Activated naive CD4-positive, alpha-beta T cell treated with anti-CD3 and anti-CD28 coated beads for 36 hours (primary cell): ENCODE data around the gene CCNDBP1. TPM values are rescaled to one million over a fixed set of nuclear protein-coding genes. Genes with fewer than 3 reads are reported as not detected.
A peak's percentile ranks its signal among the peaks of the same experiment; 100 is the strongest.
"Not testable (repeated sequence)": the region's sequence is repeated elsewhere in the genome, so short reads cannot be mapped to it uniquely, and the experiment has no call there.

Experiments
- CTCF ChIA-PET: fragments of 350-600 bp; sonication (Branson Sonifier 250); formaldehyde crosslinking; loops from one replicate; lab custom pipeline; 2021; ENCODE audit warnings: antibody characterized with exemption; lab: Charles Lee
- DNase-seq: peaks from one replicate; pipeline ENCODE4 v3.0.0-alpha.2; 2020
- H3K27ac Mint-ChIP-seq: one replicate; pipeline ENCODE4 v1.8.0; 2021; ENCODE audit warnings: mild to moderate bottlenecking, mixed read lengths
- H3K27me3 Mint-ChIP-seq: one replicate; pipeline ENCODE4 v1.8.0; 2021; ENCODE audit warnings: low read depth, mixed read lengths
- H3K36me3 Mint-ChIP-seq: one replicate; pipeline ENCODE4 v1.8.0; 2021; ENCODE audit warnings: low read depth, mixed read lengths
- H3K4me1 Mint-ChIP-seq: one replicate; pipeline ENCODE4 v1.8.0; 2021; ENCODE audit warnings: low read depth, mixed read lengths
- H3K4me3 Mint-ChIP-seq: one replicate; pipeline ENCODE4 v1.8.0; 2021; ENCODE audit warnings: mild to moderate bottlenecking, moderate library complexity, mixed read lengths
- H3K9me3 Mint-ChIP-seq: one replicate; pipeline ENCODE4 v1.8.0; 2021; ENCODE audit warnings: mixed read lengths
- intact Hi-C: fragments of 100-400 bp; cut with micrococcal nuclease; formaldehyde crosslinking; loops from one replicate; pipeline ENCODE4 v1.15.1; 2023
- total RNA-seq, 2 experiments: library from RNA; stranded (reverse); gene quantifications; one replicate each; pipeline ENCODE4 v1.2.3, GENCODE V29; 2021

Gene CCNDBP1
- total RNA-seq, 2 experiments from 2014 or later: 54.6 to 62.1 TPM

- peaks cover 30% of the 10 kb centered on the region for H3K36me3 Mint-ChIP-seq
- intact Hi-C loops, H3K27me3 Mint-ChIP-seq, H3K9me3 Mint-ChIP-seq, H3K4me1 Mint-ChIP-seq, DNase-seq, H3K4me3 Mint-ChIP-seq, H3K27ac Mint-ChIP-seq: not testable (repeated sequence)
- CTCF ChIA-PET: interaction anchor here (1.1 to 1.2 kb wide), 2 partner anchors 8 to 50 kb away, joined by 3 read pairs; no protein-coding TSS in a partner anchor
Measured at GRCh38 chr15:43175656-43176309, 9.4 kb upstream of the CCNDBP1 start.

GRCh38 chr15:43177147-43177546 lies 8.1 kb upstream of the CCNDBP1 start:
- intact Hi-C loops, H3K27me3 Mint-ChIP-seq, H3K4me1 Mint-ChIP-seq, DNase-seq, H3K27ac Mint-ChIP-seq, H3K9me3 Mint-ChIP-seq, H3K4me3 Mint-ChIP-seq, CTCF ChIA-PET: not testable (repeated sequence)
- peaks cover 25% of the 10 kb centered on the region for H3K36me3 Mint-ChIP-seq

- Mint-ChIP-seq H3K9me3 (no peaks in the 10 kb centered on the region), H3K36me3 (peaks cover under 1% of the 10 kb centered on the region), H3K4me1 (peaks cover 15% of the 10 kb centered on the region), H3K27ac (no peak overlapping the region), H3K4me3 (no peak overlapping the region), H3K27me3 (no peaks in the 10 kb centered on the region)
- DNase-seq: no peak
- intact Hi-C loops: loop anchor here (10.0 kb wide), 1 partner anchor 908 kb away; the partner anchor contains the start of genes GANC and TMEM87A
- CTCF ChIA-PET: interaction anchor here (0.9 to 2.4 kb wide), 4 partner anchors 8 to 102 kb away, joined by 3 to 7 read pairs (median 4); no protein-coding TSS in a partner anchor
Measured at GRCh38 chr15:43183270-43183669, 1.9 kb upstream of the CCNDBP1 start.

GRCh38 chr15:43184407-43185124 lies 637 bp upstream of the CCNDBP1 start:
- H3K27ac Mint-ChIP-seq: peak overlapping the region; percentile 91
- H3K4me1 Mint-ChIP-seq: peaks cover 15% of the 10 kb centered on the region
- H3K27me3 Mint-ChIP-seq: no peaks in the 10 kb centered on the region
- peaks cover 3% of the 10 kb centered on the region for H3K36me3 Mint-ChIP-seq
- intact Hi-C loops: loop anchor here (1.0 to 10.0 kb wide), 5 partner anchors 62 to 910 kb away; partner anchors contain the start of genes GANC, LCMT2 and TMEM87A
- no peaks in the 10 kb centered on the region for H3K9me3 Mint-ChIP-seq
- H3K4me3 Mint-ChIP-seq: peak overlapping the region; percentile 93
- DNase-seq: no peak
- CTCF ChIA-PET: interaction anchor here (0.9 to 2.4 kb wide), 5 partner anchors 9 to 326 kb away, joined by 3 to 7 read pairs (median 3); no protein-coding TSS in a partner anchor

- Mint-ChIP-seq H3K36me3 (peaks cover 4% of the 10 kb centered on the region), H3K4me3 (peak overlapping the region; percentile 93), H3K4me1 (peaks cover 15% of the 10 kb centered on the region), H3K27ac (peak overlapping the region; percentile 91), H3K27me3 (no peaks in the 10 kb centered on the region), H3K9me3 (no peaks in the 10 kb centered on the region)
- intact Hi-C loops: loop anchor here (5.0 to 10.0 kb wide), 2 partner anchors 64 to 911 kb away; partner anchors contain the start of genes GANC and TMEM87A
- CTCF ChIA-PET: interaction anchor here (0.6 to 2.6 kb wide), 4 partner anchors 9 to 100 kb away, joined by 3 to 9 read pairs (median 4); no protein-coding TSS in a partner anchor
- no peak for DNase-seq
Measured at GRCh38 chr15:43186003-43186353, 775 bp downstream of the CCNDBP1 start.

- DNase-seq: no peak
- H3K9me3 Mint-ChIP-seq: no peaks in the 10 kb centered on the region
- no peaks in the 10 kb centered on the region for H3K27me3 Mint-ChIP-seq
- intact Hi-C loops: loop anchor here (1.0 to 10.0 kb wide), 4 partner anchors 17 to 913 kb away; partner anchors contain the start of genes GANC and TMEM87A
- CTCF ChIA-PET: interaction anchor here (1.3 to 2.6 kb wide), 2 partner anchors 98 kb away, joined by 4 to 9 read pairs; no protein-coding TSS in a partner anchor
- no peak overlapping the region for H3K4me3 Mint-ChIP-seq
- peaks cover 11% of the 10 kb centered on the region for H3K36me3 Mint-ChIP-seq
- H3K27ac Mint-ChIP-seq: no peak overlapping the region
- peaks cover 13% of the 10 kb centered on the region for H3K4me1 Mint-ChIP-seq
Measured at GRCh38 chr15:43187544-43188155, 2.4 kb downstream of the CCNDBP1 start.

- Mint-ChIP-seq H3K27me3 (no peaks in the 10 kb centered on the region), H3K36me3 (peaks cover 13% of the 10 kb centered on the region), H3K27ac (no peak overlapping the region), H3K4me1 (peaks cover 13% of the 10 kb centered on the region), H3K4me3 (no peak overlapping the region), H3K9me3 (no peaks in the 10 kb centered on the region)
- CTCF ChIA-PET: interaction anchor here (0.6 to 1.3 kb wide), 3 partner anchors 15 to 450 kb away, joined by 3 to 4 read pairs (median 3); no protein-coding TSS in a partner anchor
- intact Hi-C loops: loop anchor here (5.0 to 10.0 kb wide), 2 partner anchors 67 to 914 kb away; partner anchors contain the start of genes GANC and TMEM87A
- DNase-seq: no peak
Measured at GRCh38 chr15:43189296-43189695, 4.1 kb downstream of the CCNDBP1 start.

- H3K4me3 Mint-ChIP-seq: no peak overlapping the region
- CTCF ChIA-PET: interaction anchor here (0.5 to 1.3 kb wide), 4 partner anchors 14 to 197 kb away, joined by 3 to 5 read pairs (median 4); no protein-coding TSS in a partner anchor
- intact Hi-C loops: no loop called here
- no peak overlapping the region for H3K27ac Mint-ChIP-seq
- H3K36me3 Mint-ChIP-seq: peaks cover 14% of the 10 kb centered on the region
- H3K27me3 Mint-ChIP-seq: no peaks in the 10 kb centered on the region
- DNase-seq: no peak
- H3K4me1 Mint-ChIP-seq: peaks cover 13% of the 10 kb centered on the region
- H3K9me3 Mint-ChIP-seq: no peaks in the 10 kb centered on the region
Measured at GRCh38 chr15:43190178-43190577, 5.0 kb downstream of the CCNDBP1 start.

GRCh38 chr15:43193710-43194109 lies 8.5 kb downstream of the CCNDBP1 start:
- H3K36me3 Mint-ChIP-seq: peaks cover 33% of the 10 kb centered on the region
- intact Hi-C loops: no loop called here
- DNase-seq: no peak
- no peaks in the 10 kb centered on the region for H3K4me1 Mint-ChIP-seq
- no peak overlapping the region for H3K4me3 Mint-ChIP-seq
- H3K27ac Mint-ChIP-seq: no peak overlapping the region
- CTCF ChIA-PET: interaction anchor here (0.7 to 1.6 kb wide), 3 partner anchors 11 to 277 kb away, joined by 3 to 7 read pairs (median 5); no protein-coding TSS in a partner anchor
- peaks cover 3% of the 10 kb centered on the region for H3K9me3 Mint-ChIP-seq
- no peaks in the 10 kb centered on the region for H3K27me3 Mint-ChIP-seq

- Mint-ChIP-seq H3K9me3 (peaks cover 3% of the 10 kb centered on the region), H3K27ac (no peak overlapping the region), H3K4me3 (no peak overlapping the region), H3K36me3 (peaks cover 30% of the 10 kb centered on the region), H3K4me1 (no peaks in the 10 kb centered on the region), H3K27me3 (no peaks in the 10 kb centered on the region)
- intact Hi-C loops: no loop called here
- CTCF ChIA-PET: interaction anchor here (0.7 to 2.1 kb wide), 4 partner anchors 9 to 421 kb away, joined by 3 to 13 read pairs (median 5); no protein-coding TSS in a partner anchor
- DNase-seq: no peak
Measured at GRCh38 chr15:43194795-43195194, 9.6 kb downstream of the CCNDBP1 start.

GRCh38 chr15:43196760-43197548 lies 11.8 kb downstream of the CCNDBP1 start:
- DNase-seq: no peak
- intact Hi-C loops: no loop called here
- Mint-ChIP-seq H3K4me1 (no peaks in the 10 kb centered on the region), H3K9me3 (peaks cover 3% of the 10 kb centered on the region), H3K27ac (no peak overlapping the region), H3K36me3 (peaks cover 25% of the 10 kb centered on the region), H3K4me3 (no peak overlapping the region), H3K27me3 (no peaks in the 10 kb centered on the region)
- CTCF ChIA-PET: interaction anchor here (2.1 kb wide), 1 partner anchor 8 kb away, joined by 13 read pairs; no protein-coding TSS in a partner anchor
